Peyer's patch (tissue), 4 donors: Measurements from ENCODE around the gene PYGM.

ENCODE experiments used
- POLR2A ChIP-seq, 2 donors: fragments of 450-650 bp; IDR thresholded peaks; one replicate each; pipeline ENCODE4 v1.5.1; 2017; ENCODE audit warnings: antibody characterized with exemption in 2 of 2, mild to moderate bottlenecking in 2 of 2, moderate library complexity in 2 of 2
- TF ChIP-seq, protein P1 (sequence below), 6 experiments: fragments of 450-650 bp in 4 of 6; fragments of 200-600 bp in 2 of 6; sonication (generic) in 1 of 6; IDR thresholded peaks; one replicate each; pipeline ENCODE4 v1.5.1; 2017 to 2019; ENCODE audit warnings: antibody characterized with exemption in 6 of 6, mild to moderate bottlenecking in 3 of 6, moderate library complexity in 1 of 6

DNA sequence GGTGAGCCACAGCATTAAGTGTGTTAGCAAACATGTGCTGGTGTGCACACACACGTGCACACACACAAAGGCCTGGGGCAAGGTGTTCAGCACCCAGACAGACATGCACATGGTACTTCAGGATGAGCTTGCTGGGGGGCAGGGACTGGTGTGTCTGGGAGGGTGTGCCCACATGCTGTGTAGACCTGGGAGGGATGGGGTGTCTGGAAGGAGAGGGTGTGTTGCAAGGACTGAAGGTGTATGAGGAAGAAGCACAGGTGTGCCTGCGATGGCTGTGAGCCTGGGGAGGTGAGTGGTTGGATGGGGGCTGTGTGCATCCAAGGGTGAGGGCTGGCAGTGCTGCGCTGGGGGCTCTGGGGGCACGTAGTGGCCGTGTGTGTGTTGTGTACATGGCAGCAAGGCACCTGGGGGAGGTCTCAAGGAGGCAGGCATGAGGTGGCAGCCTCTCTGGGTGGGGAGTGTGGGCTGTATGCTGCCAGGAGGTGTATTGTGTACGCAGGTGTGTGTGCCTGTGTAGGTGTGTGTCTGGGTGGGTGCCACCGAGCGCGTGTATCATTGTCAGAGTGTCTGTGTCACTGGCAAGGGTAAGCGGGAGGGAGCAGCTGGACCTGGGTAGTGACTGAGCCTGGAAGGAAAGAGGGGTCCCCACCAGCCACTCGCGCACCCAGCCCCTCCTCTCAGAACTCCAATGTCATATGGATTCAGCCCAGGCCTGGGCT lies 39.0 kb downstream of the PYGM start:
- TF ChIP-seq, protein P1, sequence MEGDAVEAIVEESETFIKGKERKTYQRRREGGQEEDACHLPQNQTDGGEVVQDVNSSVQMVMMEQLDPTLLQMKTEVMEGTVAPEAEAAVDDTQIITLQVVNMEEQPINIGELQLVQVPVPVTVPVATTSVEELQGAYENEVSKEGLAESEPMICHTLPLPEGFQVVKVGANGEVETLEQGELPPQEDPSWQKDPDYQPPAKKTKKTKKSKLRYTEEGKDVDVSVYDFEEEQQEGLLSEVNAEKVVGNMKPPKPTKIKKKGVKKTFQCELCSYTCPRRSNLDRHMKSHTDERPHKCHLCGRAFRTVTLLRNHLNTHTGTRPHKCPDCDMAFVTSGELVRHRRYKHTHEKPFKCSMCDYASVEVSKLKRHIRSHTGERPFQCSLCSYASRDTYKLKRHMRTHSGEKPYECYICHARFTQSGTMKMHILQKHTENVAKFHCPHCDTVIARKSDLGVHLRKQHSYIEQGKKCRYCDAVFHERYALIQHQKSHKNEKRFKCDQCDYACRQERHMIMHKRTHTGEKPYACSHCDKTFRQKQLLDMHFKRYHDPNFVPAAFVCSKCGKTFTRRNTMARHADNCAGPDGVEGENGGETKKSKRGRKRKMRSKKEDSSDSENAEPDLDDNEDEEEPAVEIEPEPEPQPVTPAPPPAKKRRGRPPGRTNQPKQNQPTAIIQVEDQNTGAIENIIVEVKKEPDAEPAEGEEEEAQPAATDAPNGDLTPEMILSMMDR (IDR thresholded peaks at IDR 0.05) = no peak
- TF ChIP-seq POLR2A (IDR thresholded peaks at IDR 0.05) = no peak
